BJ (cell line): ENCODE data around the gene ZNF512. TPM values are rescaled to one million over a fixed set of nuclear protein-coding genes. Genes with fewer than 3 reads are reported as not detected.
A peak's percentile ranks its signal among the peaks of the same experiment; 100 is the strongest.
"Not testable (repeated sequence)": the region's sequence is repeated elsewhere in the genome, so short reads cannot be mapped to it uniquely, and the experiment has no call there.

Source experiments
- CTCF ChIA-PET: fragments of 350-600 bp; formaldehyde crosslinking; extraction: SDS; loops from one replicate; lab custom pipeline; 2021; ENCODE audit warnings: antibody characterized with exemption, inconsistent platforms; lab: Yijun Ruan, JAX
- POLR2A ChIA-PET: fragments of 300-600 bp; sonication (Branson Sonifier 250); formaldehyde crosslinking; extraction: SDS; loops from one replicate; lab custom pipeline; 2021; ENCODE audit warnings: antibody characterized with exemption; lab: Charles Lee
- DNase-seq: peaks from one replicate; pipeline ENCODE4 v3.0.0-alpha.2; 2011; ENCODE audit warnings: low read depth
- H3K27me3 ChIP-seq: 2 replicates; pipeline ENCODE4 v1.6.0; 2011; ENCODE audit warnings: low read length; ENCODE audit not compliant: control insufficient read depth, insufficient read depth
- H3K36me3 ChIP-seq: 2 replicates; pipeline ENCODE4 v1.5.1; 2011; ENCODE audit warnings: low read length; ENCODE audit not compliant: control insufficient read depth, insufficient read depth
- H3K4me3 ChIP-seq: 2 replicates; pipeline ENCODE4 v1.5.1; 2011; ENCODE audit warnings: low read depth, mild to moderate bottlenecking, control low read depth, low read length
- polyA plus RNA-seq: library from polyadenylated mRNA; depleted of rRNA; stranded (reverse); fragments of >200 nt; gene quantifications from 2 replicates; pipeline ENCODE4 v1.2.3, GENCODE V29; 2011
- TF ChIP-seq, protein P1 (sequence below): IDR thresholded peaks from 2 replicates; pipeline ENCODE4 v1.5.1; 2011; ENCODE audit warnings: low read depth, mild to moderate bottlenecking, control low read depth, inconsistent platforms, low read length, moderate library complexity; ENCODE audit not compliant: insufficient read depth

Gene ZNF512
- polyA plus RNA-seq, 1 experiment, result 19.2 TPM

DNA sequence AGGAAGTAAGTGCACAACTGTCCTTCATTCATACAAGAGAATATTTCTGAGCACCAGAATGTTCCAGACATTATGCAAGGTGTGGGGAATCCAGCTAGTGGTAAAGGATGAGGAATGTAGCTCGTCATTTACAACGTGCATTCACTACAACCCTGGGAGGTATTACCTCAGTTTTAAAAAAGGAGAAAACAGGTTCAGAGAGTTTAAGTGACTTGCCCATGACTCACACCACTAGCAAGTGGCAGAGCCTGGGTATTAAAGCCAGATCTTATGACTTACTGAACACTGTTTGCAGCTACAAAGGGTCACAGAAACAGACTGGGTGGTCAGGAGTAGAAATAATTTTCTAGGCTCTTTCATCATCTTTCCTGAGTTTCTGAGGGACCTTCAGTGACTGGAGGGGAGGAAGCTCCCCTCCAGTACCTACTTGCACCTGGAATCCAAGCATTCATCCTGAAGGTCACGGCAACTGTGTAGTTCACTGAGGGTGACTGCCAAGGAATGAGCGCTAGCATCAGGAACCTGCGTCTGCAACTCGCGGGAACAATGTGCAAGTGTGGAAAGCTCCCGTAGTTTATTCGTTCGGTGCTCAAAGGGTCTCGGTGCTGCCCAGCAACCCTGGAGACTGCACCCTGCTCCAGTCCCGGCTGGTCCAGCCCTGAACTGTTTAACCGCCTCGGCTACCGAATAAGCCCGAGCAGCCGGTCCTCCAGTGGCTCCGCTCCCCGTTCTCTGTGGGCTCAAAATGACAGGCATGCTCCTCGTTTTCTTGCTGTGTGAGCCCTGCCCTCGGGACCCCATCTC lies 45.3 kb downstream of the ZNF512 start:
- CTCF ChIA-PET, result interaction anchor here (0.8 to 1.2 kb wide), 3 partner anchors 12 to 134 kb away, joined by 3 read pairs; no protein-coding TSS in a partner anchor
- TF ChIP-seq, protein P1, sequence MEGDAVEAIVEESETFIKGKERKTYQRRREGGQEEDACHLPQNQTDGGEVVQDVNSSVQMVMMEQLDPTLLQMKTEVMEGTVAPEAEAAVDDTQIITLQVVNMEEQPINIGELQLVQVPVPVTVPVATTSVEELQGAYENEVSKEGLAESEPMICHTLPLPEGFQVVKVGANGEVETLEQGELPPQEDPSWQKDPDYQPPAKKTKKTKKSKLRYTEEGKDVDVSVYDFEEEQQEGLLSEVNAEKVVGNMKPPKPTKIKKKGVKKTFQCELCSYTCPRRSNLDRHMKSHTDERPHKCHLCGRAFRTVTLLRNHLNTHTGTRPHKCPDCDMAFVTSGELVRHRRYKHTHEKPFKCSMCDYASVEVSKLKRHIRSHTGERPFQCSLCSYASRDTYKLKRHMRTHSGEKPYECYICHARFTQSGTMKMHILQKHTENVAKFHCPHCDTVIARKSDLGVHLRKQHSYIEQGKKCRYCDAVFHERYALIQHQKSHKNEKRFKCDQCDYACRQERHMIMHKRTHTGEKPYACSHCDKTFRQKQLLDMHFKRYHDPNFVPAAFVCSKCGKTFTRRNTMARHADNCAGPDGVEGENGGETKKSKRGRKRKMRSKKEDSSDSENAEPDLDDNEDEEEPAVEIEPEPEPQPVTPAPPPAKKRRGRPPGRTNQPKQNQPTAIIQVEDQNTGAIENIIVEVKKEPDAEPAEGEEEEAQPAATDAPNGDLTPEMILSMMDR, result no peak

GRCh38 chr2:27628767-27629709 lies 46.2 kb downstream of the ZNF512 start, which contains the start of the genes CCDC121 and GPN1:
Gene CCDC121 (minus strand): TSS chr2:27629012. CDS start chr2:27627799, 1,213 bp downstream.
Gene GPN1 (plus strand): TSS chr2:27629050. CDS start chr2:27629059, 9 bp downstream.
- Histone ChIP-seq H3K36me3 (no peaks in the 10 kb centered on the region), H3K4me3 (peak within 1 kb of the TSS; percentile 69), H3K27me3 (no peaks in the 10 kb centered on the region)
- TF ChIP-seq, protein P1, result no peak
- POLR2A ChIA-PET, result interaction anchor here (0.6 to 0.7 kb wide), 2 partner anchors 249 to 259 kb away, joined by 3 read pairs; no protein-coding TSS in a partner anchor
- DNase-seq, result peak; percentile 73
- CTCF ChIA-PET, result interaction anchor here (1.2 kb wide), 1 partner anchor 55 kb away, joined by 3 read pairs; no protein-coding TSS in a partner anchor

More for the DNA sequence above, 45.3 kb downstream of the ZNF512 start:
- Histone ChIP-seq H3K27me3 (no peaks in the 10 kb centered on the region), H3K4me3 (peak overlapping the region; percentile 69), H3K36me3 (no peaks in the 10 kb centered on the region)
- peak; percentile 63 for DNase-seq
- POLR2A ChIA-PET, result interaction anchor here (0.6 to 0.7 kb wide), 2 partner anchors 248 to 258 kb away, joined by 3 read pairs; no protein-coding TSS in a partner anchor

- H3K27me3 ChIP-seq, H3K4me3 ChIP-seq, DNase-seq, H3K36me3 ChIP-seq, POLR2A ChIA-PET: not testable (repeated sequence)
- CTCF ChIA-PET, result interaction anchor here (0.9 kb wide), 1 partner anchor 53 kb away, joined by 3 read pairs; no protein-coding TSS in a partner anchor
These were observed 47.4 kb downstream of the ZNF512 start for GRCh38 chr2:27630257-27630656.

GRCh38 chr2:27634291-27634690 lies 51.4 kb downstream of the ZNF512 start:
- Histone ChIP-seq H3K36me3 (peaks cover 8% of the 10 kb centered on the region), H3K27me3 (no peaks in the 10 kb centered on the region), H3K4me3 (no peak overlapping the region)
- ChIA-PET POLR2A (no interaction called here), CTCF (no interaction called here)
- TF ChIP-seq, protein P1, result no peak
- no peak for DNase-seq

DNA sequence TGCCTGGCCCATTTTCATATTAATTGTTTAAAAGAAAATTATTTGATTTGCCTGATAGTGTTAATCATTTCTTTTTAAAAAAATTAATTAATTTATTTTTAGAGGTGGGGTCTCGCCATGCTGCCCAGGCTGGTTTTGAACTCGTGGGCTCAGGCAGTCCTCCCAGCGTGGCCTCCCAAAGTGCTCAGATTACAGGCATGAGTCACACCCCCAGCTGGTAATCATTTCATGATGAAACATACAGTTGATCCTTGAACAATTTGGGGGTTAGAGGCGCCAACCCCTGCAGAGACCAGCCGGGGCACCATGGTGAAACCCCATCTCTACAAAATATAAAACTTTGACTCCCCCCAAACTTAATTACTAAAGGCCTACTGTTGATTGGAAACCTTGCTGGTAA lies 53.9 kb downstream of the ZNF512 start:
- TF ChIP-seq, protein P1, result no peak
- ChIA-PET CTCF (no interaction called here), POLR2A (no interaction called here)
- Histone ChIP-seq H3K4me3 (no peak overlapping the region), H3K36me3 (peaks cover 14% of the 10 kb centered on the region), H3K27me3 (no peaks in the 10 kb centered on the region)
- DNase-seq, result no peak
